ENCODE measurements around the gene KMO. TPM values are rescaled to one million over a fixed set of nuclear protein-coding genes. Genes with fewer than 3 reads are reported as not detected.

KMO gene
- total RNA-seq, 2 donors from 2014 or later, result 0.40 TPM; not detected in 1

DNA sequence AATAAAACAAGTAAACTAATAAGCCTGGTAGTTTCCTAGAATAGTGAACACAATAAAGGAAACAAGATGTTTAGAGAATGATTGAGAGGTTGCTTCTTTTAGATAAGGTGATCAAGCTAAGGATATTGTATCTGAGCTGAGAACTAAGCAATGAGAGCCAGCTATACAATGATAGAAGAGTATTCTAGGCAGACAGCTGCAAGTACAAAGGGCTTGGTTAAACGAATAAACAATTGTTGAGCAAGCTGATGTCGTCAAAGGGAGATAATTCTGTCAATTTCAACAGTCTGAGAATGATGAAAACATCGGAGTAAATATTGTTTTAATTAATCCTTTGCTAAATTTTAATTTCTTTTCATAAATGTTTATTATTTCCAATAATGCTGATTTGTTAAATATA lies 7.2 kb upstream of the KMO start:
- Mint-ChIP-seq H3K36me3 (ENCODE audit: low read depth) (no peaks in the 10 kb centered on the region), H3K4me3 (no peak overlapping the region), H3K27me3 (peaks cover 33% of the 10 kb centered on the region), H3K27ac (no peak overlapping the region), H3K4me1 (no peaks in the 10 kb centered on the region), H3K9me3 (no peaks in the 10 kb centered on the region)
- ATAC-seq (replicated peaks), result no peak

DNA sequence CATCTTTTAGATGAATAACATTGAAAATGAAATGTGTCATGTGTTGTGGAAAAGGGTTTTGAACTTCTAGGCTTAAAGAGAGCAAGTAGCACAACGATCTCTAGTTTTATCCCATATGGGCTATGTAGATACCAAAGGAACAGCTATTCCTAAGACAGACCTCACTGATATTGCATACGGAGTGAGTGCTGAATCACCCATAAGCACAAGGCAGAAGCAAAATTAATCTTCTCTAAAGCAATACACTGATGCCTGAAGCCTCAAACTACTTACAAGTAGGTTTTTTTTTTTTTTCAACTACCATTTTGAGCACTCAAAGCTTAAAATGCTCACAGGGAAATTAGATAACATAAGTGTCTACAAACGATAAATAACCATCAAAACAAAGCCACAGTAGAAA lies 5.0 kb upstream of the KMO start:
- peaks cover 26% of the 10 kb centered on the region for H3K27me3 Mint-ChIP-seq
- no peaks in the 10 kb centered on the region for H3K9me3 Mint-ChIP-seq
- no peak overlapping the region for H3K4me3 Mint-ChIP-seq
- no peak overlapping the region for H3K27ac Mint-ChIP-seq
- no peak for ATAC-seq (replicated peaks)
- H3K36me3 Mint-ChIP-seq (ENCODE audit: low read depth), result no peaks in the 10 kb centered on the region
- peaks cover 5% of the 10 kb centered on the region for H3K4me1 Mint-ChIP-seq

DNA sequence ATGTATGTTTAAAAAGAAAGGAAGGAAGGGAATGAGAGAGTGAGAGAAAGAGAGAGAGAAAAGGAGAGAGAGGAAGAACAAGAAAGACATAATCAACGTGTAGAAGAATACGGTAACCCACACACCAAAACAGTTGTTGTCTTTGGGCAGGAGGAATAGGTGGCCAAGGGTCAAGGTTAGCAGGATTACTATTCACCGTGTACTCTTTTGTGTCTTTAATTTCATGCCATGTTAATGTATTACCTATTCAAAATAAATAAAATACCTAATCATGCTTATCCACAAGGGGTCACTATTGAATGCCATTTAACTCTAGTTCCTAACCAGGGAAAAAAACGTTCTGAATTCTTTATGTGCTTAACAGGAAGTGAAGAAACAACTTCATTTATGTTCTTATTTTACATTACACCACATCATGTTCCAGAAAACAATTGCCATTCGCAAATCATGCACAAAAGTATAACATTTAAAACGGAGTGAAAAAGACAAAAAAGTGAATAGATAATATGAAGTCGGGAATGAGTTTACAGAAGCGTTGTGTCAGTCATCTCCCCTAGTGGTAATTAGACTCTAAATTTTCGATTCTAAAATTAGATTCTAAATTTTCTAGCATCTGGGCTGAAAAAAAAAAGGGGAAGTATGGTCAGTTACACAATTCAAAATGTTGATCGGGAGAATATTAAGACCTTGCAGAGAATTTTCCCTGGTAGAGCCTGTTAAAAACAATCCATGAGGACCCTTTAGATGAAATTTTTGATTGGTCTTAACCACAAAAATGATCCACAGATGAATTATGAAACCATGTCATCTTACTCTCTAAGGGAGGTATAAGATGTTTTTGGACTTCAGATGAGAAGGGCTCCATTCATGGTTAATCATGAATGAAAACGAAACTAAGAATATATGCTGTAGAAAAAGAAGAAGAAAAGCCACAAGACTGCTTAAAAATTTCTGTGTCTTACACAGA lies 700 bp upstream of the KMO start:
- no peaks in the 10 kb centered on the region for H3K9me3 Mint-ChIP-seq
- peak; percentile 78 for ATAC-seq (replicated peaks)
- H3K4me1 Mint-ChIP-seq, result peaks cover 5% of the 10 kb centered on the region
- H3K36me3 Mint-ChIP-seq (ENCODE audit: low read depth), result no peaks in the 10 kb centered on the region
- H3K4me3 Mint-ChIP-seq, result peak overlapping the region; percentile 85
- peak overlapping the region; percentile 81 for H3K27ac Mint-ChIP-seq
- no peaks in the 10 kb centered on the region for H3K27me3 Mint-ChIP-seq

DNA sequence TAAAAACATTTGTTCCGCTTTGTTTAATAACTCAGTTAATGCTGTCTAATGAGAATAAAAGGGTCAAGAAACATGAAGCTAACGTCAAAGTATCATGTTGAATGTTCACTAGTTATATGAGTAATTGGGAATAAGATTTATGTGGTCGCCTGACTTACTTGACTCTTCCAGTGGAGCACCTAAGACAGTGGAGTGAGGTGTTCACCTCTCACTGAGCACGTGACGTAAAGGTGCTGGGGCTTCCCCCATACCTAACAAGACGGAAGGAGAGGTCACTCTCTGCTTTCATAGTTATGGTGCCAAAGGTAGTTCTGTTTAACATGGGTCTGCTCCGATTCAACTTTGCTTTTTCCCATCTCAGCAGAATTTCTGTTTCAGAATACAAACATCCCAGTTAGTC lies 686 bp downstream of the KMO start:
- ATAC-seq (replicated peaks), result peak; percentile 85
- Mint-ChIP-seq H3K27ac (no peak overlapping the region), H3K36me3 (ENCODE audit: low read depth) (no peaks in the 10 kb centered on the region), H3K4me1 (peaks cover 5% of the 10 kb centered on the region), H3K27me3 (peaks cover 8% of the 10 kb centered on the region), H3K4me3 (no peak overlapping the region), H3K9me3 (no peaks in the 10 kb centered on the region)

DNA sequence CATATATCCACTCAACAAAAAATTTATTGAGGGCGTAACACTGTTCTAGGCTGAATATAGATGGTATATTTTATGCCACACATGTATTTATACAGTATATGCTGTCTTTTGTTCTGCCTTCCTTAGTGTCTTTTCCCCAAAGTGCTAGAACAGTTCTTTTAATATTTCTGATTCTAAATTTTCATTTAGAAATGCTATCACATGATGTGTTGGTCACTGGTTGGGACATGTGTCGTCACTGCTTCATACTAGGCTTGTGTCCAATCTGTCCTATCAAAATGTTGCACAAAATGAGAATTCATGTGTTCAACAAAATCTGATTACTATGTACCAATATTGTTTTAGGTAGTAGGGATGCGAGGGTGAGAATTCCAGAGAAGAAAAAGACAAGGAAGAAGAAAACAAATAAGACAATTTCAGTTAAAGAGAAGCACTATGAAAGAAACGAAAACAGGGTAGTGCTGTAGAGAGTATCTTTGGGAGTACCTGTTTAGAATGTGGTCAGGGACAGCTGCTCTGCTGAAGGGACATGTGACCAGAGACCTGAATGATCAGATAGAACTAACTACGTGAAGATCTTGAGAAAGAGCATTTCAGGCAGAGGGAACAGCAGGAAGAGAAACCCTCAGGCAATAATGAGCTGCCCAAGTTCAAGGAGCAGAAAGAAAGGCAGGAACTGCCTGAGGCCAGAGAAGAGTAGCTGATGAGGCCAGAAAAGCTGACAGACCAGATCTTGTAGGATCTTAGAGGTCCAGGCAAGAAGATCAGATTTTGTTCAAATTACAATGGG lies 1.3 kb downstream of the KMO start:
- peaks cover 5% of the 10 kb centered on the region for H3K4me1 Mint-ChIP-seq
- no peak overlapping the region for H3K27ac Mint-ChIP-seq
- H3K27me3 Mint-ChIP-seq, result peaks cover 8% of the 10 kb centered on the region
- no peak for ATAC-seq (replicated peaks)
- no peaks in the 10 kb centered on the region for H3K36me3 Mint-ChIP-seq (ENCODE audit: low read depth)
- no peaks in the 10 kb centered on the region for H3K9me3 Mint-ChIP-seq
- H3K4me3 Mint-ChIP-seq, result no peak overlapping the region

DNA sequence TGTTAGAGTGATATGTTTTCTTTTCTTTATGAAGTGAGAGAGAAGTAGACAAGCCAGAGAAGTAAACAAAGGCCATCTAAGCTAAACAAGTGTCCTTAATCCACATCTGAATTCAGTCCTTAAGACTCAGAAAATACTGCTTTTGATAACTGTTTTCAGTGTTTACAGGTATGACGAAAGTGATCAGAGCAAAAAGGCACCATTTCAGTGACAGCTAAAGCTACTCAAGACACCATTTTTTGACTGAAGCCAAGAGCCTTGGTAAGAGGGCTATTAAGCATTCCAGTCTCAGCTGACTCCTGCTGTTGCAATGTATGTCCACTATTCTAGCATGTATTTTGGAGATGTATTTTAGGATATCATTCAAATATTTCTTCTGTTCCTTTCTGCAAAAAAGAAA lies 4.1 kb downstream of the KMO start:
- peaks cover 16% of the 10 kb centered on the region for H3K27me3 Mint-ChIP-seq
- H3K4me3 Mint-ChIP-seq, result no peak overlapping the region
- H3K36me3 Mint-ChIP-seq (ENCODE audit: low read depth), result no peaks in the 10 kb centered on the region

DNA sequence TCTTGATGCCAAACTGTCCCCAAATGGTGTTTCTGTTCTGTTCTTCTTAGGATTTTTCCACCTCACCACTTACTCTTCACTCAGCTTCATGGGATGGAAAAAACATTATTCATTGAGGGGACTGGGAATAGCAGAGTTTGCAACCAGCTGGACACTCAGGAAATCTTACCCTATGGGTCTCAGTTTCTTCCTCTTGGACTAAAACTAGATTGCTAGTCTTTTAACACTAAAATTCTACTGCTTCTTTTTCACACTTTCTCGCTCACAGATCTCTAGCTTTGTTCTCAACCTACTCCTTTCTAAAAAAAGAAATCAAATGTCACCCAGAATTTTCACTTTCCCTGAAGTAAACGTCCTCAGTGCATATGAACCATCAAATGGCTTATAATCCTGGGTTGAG lies 4.8 kb downstream of the KMO start:
- Mint-ChIP-seq H3K9me3 (no peaks in the 10 kb centered on the region), H3K27ac (no peak overlapping the region), H3K36me3 (ENCODE audit: low read depth) (no peaks in the 10 kb centered on the region), H3K4me3 (no peak overlapping the region), H3K4me1 (no peaks in the 10 kb centered on the region), H3K27me3 (peaks cover 19% of the 10 kb centered on the region)
- no peak for ATAC-seq (replicated peaks)

More for the DNA sequence above, 4.1 kb downstream of the KMO start:
- ATAC-seq (replicated peaks), result no peak
- Mint-ChIP-seq H3K4me1 (peaks cover 4% of the 10 kb centered on the region), H3K9me3 (no peaks in the 10 kb centered on the region), H3K27ac (no peak overlapping the region)

DNA sequence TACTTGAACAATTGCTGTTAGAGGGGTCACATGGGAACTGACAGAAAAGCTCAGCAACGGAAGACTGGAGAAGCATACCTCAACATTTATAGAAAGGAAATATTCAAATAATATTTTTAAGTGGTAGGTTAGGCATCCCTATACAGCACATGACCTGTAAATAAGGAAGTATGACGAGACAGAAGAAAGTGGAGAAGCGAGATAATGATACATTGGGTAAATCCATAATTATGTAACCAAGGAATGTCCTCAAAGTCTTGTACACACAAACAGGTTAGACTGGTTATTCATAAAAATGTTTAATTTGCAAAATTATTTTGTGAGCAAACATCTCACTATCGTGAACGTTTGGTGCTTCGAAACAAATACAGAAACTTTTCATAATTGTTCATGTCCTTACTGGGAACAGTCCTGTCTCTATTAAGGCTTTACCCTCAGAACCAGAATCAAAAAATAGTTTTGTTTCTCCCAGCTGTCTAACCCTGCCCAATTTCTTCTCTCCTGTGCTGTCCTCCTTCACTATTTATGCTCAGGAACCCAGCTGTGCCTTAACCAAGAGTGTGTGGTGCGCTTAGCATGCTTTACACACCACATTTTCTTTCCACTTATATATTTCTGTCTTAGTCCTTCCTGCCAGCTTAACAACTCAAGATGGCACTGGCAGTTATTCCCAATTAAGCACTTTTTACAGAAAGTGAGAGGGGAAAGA lies 10.2 kb downstream of the KMO start:
- ATAC-seq (replicated peaks), result no peak
- H3K27me3 Mint-ChIP-seq, result peaks cover 27% of the 10 kb centered on the region
- no peaks in the 10 kb centered on the region for H3K9me3 Mint-ChIP-seq
- H3K36me3 Mint-ChIP-seq (ENCODE audit: low read depth), result no peaks in the 10 kb centered on the region
- H3K4me3 Mint-ChIP-seq, result no peak overlapping the region
- H3K4me1 Mint-ChIP-seq, result no peaks in the 10 kb centered on the region
- no peak overlapping the region for H3K27ac Mint-ChIP-seq

DNA sequence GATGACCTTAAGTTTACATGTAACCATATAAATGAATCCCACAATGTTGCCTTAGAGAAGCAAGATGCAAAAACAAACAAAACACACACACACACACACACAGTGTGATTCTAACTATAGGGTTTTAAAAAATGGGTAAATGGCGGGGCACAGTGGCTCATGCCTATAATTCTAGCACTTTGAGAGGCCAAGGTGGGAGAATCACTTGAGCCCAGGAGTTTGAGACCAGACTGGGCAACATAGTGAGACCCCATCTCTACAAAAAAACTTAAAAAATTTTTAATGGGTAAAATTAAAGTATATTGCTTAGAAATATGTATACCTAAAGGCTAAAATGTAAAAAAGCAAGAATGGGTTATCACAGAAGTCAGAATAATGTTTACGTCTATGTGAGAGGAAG lies 15.8 kb downstream of the KMO start:
- peaks cover 12% of the 10 kb centered on the region for H3K27me3 Mint-ChIP-seq
- peaks cover 17% of the 10 kb centered on the region for H3K4me1 Mint-ChIP-seq

DNA sequence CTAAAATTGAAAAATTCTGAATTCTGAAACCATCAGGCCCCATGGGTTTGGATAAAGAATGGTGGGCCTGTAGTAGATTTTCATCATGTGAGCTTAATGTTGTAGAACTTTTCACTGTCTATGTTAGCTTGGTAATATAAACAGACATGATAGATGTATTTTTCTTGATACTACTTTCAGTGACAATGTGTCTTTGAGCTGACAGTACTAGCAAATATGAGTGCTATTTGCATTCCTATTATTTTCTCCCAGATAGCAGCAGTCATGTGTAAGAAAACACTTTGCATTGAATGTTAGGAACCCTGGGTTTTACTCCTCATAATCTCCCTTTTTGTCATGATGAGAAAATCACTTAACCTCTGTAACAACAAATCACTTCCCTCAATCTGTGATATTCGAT lies 18.1 kb downstream of the KMO start:
- H3K27ac Mint-ChIP-seq, result peak overlapping the region; percentile 91
- H3K27me3 Mint-ChIP-seq, result peaks cover 11% of the 10 kb centered on the region

More for the DNA sequence above, 15.8 kb downstream of the KMO start:
- H3K27ac Mint-ChIP-seq, result no peak overlapping the region
- no peak overlapping the region for H3K4me3 Mint-ChIP-seq
- peaks cover 4% of the 10 kb centered on the region for H3K9me3 Mint-ChIP-seq
- no peaks in the 10 kb centered on the region for H3K36me3 Mint-ChIP-seq (ENCODE audit: low read depth)
- ATAC-seq (replicated peaks), result no peak

DNA sequence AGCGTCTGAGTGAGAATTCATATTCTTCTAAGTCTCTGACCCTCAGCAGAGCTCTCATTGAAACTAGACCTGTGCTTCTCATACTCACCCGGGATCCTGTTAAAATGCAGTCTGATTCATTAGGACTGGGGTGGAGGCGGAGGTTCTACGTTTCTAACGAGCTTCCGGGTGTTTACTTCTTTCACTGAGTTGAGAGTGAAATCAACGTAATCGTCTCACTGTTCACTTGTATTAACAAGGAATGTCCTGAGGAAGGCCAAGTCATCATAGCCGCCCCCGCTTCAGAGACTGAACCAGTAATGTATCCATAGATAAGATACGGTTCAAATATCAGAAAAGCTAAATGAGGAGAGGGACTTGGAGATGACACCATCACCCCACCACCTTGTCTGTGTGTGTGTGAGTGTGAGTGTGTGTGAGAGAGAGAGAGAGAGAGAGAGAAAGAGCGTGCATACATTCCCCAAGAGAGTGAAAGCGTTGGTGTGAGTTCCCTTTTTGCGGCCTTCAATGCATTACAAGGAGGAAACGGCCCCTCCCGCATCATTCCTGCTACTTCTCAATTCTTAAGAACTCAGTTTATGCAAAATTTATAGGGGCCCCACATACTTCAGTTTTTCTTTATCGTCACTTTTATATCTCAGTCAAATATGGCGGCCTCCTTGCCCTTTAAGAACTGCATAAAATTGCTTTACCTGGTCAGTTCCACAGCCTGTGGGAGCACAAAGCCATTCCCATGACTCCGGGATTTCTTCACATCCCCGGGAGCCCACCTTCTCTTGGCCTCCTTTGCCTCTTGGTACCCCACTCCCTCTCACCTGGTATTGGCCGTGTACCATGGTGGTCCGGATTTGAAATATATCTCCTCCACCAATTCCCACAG lies 19.8 kb downstream of the KMO start:
- Mint-ChIP-seq H3K27ac (peak overlapping the region; percentile 91), H3K9me3 (peaks cover 4% of the 10 kb centered on the region), H3K4me1 (peaks cover 17% of the 10 kb centered on the region), H3K36me3 (ENCODE audit: low read depth) (no peaks in the 10 kb centered on the region), H3K4me3 (peak overlapping the region; percentile 80), H3K27me3 (peaks cover 3% of the 10 kb centered on the region)
- ATAC-seq (replicated peaks), result peak; percentile 98

More for the DNA sequence above, 18.1 kb downstream of the KMO start:
- Mint-ChIP-seq H3K9me3 (peaks cover 4% of the 10 kb centered on the region), H3K36me3 (ENCODE audit: low read depth) (no peaks in the 10 kb centered on the region), H3K4me3 (peak overlapping the region; percentile 80), H3K4me1 (peaks cover 17% of the 10 kb centered on the region)
- no peak for ATAC-seq (replicated peaks)

DNA sequence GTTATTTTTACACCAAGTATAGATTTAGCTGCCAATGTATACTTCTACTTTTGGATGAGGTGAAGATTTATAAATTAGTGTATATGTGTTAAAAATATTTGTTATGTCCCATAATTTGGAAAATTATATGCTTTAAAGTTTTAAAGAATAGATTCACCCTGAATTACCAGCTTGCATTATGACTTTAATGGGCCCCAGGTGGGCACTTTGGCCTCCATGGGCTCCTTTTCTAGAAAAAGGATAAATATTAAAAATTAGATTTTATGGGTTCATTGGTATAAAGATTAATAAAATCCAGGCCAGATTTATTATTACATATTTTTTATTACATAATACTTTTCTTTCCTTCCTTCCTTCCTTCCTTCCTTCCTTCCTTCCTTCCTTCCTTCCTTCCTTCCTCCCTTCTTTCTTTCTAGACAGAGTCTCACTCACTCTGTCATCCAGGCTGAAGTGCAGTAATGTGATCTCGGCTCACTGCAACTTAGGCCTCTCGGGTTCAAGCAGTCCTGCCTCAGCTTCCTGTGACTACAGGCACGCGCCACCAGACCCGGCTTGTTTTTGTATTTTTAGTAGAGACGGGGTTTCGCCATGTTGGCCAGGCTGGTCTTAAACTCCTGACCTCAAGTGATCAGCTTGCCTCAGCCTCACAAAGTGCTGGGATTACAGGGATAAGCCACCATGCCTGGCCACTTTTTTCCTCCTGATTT lies 21.9 kb downstream of the KMO start:
- Mint-ChIP-seq H3K27ac (no peak overlapping the region), H3K27me3 (peaks cover 3% of the 10 kb centered on the region), H3K36me3 (ENCODE audit: low read depth) (no peaks in the 10 kb centered on the region), H3K4me3 (no peak overlapping the region), H3K4me1 (peaks cover 17% of the 10 kb centered on the region), H3K9me3 (peaks cover 4% of the 10 kb centered on the region)
- no peak for ATAC-seq (replicated peaks)

DNA sequence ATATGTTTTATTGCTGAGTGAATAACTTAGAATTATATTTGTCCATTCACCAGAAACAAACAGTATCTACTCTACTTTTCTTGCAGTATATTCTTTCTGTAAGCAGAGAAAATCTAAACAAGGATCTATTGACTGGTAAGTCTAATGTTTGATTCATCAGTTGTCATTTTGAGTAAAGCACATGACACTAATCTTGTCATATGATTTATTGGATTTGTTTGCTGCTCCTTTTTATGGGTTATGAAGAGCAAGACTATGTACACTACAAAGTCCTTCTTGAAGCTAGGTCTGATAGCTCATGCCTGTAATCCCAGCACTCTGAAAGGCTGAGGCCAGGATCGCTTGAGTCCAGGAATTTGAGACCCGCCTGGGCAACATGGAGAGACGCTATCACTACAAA lies 23.3 kb downstream of the KMO start:
- H3K9me3 Mint-ChIP-seq, result peaks cover 4% of the 10 kb centered on the region
- peaks cover 17% of the 10 kb centered on the region for H3K4me1 Mint-ChIP-seq
- H3K27me3 Mint-ChIP-seq, result peaks cover 3% of the 10 kb centered on the region
- no peak overlapping the region for H3K27ac Mint-ChIP-seq
- H3K36me3 Mint-ChIP-seq (ENCODE audit: low read depth), result no peaks in the 10 kb centered on the region
- ATAC-seq (replicated peaks), result no peak
- H3K4me3 Mint-ChIP-seq, result no peak overlapping the region

All from activated T-helper 17 cell treated with anti-CD3 and anti-CD28 coated beads, Interleukin-2, amount 50 U/mL, for 72 hours (primary cell).